ENCODE measurements around the gene ETAA1. TPM values are rescaled to one million over a fixed set of nuclear protein-coding genes. Genes with fewer than 3 reads are reported as not detected.

The ETAA1 gene
- total RNA-seq = 19.1 and 22.7 TPM in 2 replicates

DNA sequence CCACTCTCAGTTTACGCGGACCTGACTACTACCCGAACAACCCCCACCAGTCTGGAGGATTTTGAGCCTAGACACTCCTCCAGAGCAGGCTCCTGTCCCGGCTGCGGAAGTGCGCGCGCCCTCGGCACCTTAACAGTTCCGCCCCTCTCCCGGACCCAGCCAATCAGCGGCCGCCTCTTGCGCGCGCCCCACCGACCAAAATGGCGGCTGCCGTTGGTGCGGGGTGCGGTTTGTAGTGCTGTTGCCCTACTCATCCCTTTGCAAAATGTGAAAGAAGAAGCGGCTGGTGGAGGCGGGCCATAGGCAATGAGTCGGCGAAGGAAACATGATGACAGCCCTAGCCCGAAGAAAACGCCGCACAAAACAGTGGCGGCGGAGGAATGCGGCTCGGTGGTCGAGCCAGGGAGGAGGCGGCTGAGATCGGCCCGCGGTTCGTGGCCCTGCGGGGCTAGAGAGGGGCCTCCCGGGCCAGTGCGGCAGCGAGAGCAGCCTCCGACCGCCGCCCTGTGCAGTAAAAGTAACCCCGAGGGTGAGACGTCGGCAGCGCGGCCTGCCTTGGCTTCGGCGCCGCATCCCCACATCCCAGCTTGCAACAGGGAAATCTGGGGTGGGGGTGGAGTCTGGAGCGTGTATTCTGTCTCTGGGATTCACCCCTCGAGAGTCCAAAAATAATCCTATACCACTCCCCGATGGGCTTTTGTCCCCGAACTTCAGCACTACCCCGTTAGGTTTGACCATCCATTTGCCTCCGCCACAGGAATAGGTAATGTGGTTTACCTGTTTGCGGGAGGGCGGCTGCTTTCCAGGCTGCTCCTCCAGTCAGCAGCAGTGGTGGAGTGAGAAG lies at the start of gene ETAA1:
Gene ETAA1, plus strand, starts transcription at position 191 of the 844 bp plus-strand sequence. Its CDS starts 116 bp downstream, at position 307.
- peak; percentile 96 for DNase-seq

DNA sequence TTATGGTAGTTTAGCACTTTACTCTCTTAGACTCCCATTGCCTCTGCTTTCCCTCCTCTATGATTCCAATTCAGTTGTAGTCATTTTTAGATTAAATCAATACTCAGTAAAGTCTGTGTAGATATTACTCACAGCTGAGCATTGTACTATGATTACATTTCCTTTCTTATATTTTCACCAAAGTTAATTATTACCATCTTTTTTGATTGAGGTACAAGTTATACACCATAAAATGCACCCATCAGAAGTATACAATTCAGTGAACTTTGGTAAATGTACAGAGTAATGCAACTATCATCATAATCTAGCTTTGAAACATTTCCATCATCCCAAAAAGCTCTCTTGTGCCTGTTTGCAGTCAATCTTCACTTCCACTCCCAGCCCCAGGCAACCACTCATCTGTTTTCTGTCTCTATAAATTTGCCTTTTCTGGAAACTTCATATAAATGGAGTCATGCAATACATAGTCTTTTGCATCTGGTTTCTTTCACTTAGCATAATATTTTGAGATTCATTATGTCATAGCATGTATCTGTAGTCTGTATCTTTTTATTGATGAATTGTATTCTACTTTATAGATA lies 30.2 kb upstream of the ETAA1 start:
- no peak for DNase-seq

DNA sequence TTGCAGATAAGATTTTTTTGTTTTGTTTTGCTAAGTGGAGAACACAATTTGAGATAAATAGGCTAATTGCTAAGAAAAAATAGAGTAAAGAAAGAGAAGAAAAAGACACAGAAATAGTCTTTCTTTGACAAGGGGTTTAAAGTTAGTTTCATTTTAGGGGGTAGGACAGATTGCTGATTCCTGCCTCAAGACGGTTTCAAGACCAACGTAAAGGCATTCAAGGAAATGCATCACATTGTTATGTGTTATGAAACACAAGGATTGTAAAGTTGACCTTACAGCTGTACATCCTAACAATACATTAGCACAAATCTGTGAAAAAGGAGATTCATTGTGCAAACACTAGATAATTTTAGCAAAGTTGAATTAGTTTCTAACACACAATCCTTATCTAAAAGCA lies 22.7 kb upstream of the ETAA1 start:
- DNase-seq = no peak

DNA sequence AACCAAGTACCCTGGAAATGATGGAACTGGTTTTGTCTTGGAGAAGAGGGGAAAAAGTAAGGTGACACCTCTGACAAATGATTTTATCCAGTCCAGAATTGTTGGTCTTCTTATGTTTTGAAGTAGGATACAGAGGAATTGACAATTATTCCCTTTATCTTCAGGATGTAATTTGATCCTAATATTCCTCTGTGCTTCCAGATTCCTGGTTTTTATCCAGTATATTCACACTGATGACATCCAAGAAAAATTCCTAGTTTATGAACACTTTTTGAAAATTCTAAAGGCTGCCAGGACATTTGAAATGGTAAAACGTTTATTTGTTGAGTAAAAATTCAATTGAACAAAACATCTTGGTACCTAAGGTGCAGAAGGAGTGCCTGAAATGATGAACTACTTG lies 22.2 kb upstream of the ETAA1 start:
- no peak for DNase-seq

DNA sequence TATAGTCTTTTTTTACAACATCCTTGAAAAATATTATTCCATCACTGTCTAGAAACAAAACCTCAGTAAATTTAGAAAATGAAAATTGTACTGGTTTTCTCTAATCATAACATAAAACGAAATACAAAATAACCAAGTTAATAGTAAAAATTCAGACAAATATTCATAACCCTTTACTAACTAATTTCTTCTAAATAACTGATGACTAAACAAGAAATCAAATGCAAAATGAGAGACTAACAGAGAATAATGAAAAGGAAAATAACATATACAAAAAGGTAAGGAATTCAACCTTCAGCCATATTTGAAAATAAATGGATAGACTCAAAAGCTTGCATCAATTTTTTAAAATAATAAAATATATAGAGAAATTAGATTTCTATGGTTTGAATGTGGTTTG lies 18.6 kb upstream of the ETAA1 start:
- DNase-seq = no peak

DNA sequence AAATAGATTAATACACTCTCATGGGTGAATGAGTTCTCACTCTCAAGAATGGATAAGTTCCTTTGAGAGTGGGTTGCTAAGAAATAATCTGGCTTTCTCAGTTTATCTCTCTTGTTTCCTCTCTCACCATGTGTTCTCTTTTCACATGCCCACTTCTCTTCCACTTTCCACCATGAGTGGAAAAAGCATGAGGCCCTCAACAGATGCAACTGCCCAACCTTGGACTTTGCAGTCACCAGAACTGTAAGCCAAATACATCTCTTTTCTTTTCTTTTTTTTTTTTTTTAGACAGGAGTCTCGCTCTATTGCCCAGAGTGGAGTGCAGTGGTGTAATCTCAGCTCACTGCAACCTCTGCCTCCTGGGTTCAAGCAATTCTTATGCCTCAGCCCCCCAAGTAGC lies 18.1 kb upstream of the ETAA1 start:
- DNase-seq = no peak

DNA sequence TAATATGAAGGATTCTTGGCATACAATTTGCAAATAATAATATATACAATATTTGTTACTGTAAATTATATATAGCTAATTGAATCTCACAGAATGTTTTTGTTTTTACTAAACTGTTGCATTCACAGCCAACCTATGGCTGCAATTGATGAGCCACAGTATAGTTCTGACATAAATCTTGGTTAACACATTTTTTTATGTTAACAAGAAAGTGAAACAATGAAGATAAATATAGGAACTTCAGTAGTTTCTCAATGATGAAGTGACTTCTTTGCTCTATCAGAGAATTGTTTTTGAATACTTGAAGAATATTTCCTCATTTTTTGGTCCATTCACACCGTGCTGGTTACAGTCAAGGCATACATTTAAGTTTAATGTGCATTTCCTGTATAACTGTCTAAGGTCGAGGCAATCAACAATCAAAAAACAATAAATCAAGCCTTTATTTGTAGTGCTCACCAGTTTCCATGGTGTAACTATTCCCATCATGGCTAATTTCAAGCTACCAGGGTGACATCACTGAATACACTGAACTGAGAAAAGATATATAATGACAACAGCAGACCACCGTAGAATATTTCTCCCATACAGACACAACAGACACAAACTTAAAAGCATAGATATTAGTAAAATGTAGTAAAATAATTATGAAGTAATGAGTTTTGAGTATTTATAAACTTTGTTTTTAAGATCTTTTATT lies 12.9 kb upstream of the ETAA1 start:
- no peak for DNase-seq

DNA sequence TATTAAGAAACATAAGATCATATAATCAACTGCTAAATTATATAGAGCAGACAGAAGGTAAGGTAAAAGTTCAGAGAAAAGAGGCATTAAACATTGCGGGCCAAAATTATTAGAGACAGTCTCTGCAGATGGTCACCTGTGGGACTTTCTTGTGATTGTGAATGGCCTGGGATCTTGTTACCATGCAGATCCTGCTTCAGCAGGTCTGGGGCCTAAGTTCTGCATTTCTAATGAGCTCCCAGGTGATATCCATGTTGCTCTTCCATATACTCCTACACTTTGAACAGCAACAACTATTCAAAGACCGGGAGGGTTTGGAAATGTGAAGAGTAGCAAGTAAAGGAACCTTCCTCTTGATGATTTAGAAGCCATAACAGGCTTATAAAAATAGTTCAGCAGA lies 8.5 kb upstream of the ETAA1 start:
- no peak for DNase-seq

DNA sequence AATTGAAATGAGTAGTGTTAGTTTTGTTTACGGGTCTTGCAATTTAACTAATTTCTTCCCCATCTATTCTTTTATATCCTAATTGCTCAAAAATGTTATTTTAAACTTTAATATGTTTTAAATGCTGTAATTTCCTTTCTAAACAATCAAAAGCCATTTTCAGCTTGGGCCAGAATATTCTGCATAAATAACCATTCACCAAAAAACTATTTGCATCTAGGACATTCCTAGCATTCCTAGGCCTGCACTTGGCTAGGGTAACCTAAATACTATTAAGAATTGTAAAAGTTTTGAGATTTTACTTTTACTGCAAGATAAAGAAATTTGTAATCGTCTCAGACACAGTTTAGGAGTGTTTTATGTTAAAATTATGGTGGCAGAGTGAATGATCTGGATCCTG lies 7.8 kb upstream of the ETAA1 start:
- peak; percentile 76 for DNase-seq

DNA sequence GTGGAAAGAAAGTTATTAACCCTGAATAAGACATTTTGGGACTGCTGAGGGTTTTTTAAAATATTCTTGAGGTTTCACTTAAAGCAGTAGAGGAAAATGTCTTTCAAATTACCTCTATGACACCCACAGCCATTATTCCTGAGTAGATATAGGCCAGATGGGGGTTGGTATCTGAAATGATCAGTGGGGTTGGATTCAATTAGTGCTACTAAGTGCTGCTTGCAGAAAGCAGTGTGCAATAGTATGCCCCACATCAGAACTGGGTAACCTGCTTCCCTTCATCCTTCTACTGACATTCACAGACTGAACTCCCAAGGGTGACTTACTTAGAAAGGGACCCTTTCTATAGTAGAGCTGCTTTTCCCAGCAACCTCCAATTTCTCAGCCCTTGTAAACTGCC lies 7.3 kb upstream of the ETAA1 start:
- DNase-seq = peak; percentile 11

DNA sequence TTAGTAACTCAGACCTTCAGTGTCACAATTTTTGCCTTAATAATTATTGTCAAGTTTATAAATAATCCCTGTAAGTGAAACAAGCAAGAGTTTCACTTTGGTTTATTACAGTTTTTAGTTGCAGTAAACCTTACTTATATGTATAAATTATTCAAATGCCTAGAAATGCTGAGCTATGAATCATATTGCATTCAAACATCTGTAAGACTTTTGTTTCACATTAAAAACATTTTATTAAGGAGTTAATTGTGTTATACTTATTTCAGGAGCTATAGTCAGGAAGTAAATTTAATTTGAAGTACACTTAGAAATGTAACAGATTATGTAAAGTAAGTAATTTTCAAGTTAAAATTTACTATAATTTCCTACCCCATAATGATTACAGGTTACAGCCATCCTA lies 3.9 kb upstream of the ETAA1 start:
- DNase-seq = no peak

DNA sequence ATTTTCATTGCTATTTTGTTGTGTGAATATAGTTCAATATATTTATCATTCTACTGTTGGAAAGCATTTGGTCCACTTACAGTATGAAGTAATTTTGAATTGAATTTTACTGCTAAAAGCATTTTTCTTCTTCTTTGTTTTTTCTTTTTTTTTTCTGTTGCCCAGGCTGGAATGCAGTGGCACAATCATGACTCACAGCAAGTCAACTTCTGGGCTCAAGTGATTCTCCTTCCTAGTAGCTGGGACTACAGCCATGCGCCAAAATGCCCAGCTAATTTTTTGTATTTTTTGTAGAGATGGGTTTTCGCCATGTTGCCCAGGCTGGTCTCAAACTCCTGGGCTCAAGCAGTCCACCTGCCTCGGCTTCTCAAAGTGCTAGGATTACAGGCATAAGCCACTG lies 2.4 kb upstream of the ETAA1 start:
- peak; percentile 67 for DNase-seq

DNA sequence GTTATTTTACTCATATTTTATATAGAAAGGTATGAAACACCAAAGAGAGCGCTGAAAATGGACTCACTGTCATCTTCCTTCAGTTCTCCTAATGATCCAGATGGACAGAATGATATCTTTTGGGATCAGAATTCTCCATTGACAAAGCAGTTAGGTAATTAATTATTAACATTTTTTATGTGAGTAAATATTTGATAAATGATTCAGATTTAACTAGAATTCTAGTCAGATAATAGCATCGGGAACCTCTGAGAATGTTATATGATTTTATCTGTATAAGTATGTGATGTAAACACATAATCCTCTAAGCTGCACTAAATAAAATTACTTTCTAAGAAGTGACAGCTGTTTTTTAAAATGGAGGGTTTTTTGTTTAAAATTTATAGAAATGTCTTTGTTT lies 2.0 kb downstream of the ETAA1 start:
- no peak for DNase-seq

DNA sequence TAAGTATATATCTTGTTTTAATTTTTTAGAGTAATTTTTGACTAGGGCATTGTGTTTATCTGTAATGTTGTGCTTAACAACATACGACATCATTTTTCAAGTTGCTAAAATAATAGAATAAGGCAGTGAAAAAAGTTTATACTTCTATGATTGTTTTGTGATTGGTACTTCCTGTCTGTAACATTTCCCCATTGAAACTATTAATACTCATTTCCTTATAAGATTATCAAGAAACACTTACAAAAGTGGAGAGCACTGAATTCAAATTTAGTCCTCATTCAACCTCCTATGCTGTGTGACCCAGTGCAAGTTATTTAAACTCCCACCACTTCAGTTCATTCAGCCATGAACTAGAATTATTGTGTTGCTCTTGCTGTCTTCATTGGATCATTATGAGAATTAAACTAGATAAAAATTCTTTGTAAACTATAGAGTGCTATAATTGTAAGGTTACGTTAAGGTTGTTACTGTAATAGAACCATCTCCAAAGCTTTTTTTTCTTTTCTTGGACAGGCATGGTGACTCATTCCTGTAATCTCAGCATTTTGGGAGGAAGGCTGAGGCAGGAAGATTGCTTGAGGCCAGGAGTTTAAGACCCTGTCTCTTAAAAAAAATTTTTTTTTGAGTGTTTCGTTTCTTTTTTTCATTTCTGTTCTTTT lies 2.8 kb downstream of the ETAA1 start:
- peak; percentile 62 for DNase-seq

DNA sequence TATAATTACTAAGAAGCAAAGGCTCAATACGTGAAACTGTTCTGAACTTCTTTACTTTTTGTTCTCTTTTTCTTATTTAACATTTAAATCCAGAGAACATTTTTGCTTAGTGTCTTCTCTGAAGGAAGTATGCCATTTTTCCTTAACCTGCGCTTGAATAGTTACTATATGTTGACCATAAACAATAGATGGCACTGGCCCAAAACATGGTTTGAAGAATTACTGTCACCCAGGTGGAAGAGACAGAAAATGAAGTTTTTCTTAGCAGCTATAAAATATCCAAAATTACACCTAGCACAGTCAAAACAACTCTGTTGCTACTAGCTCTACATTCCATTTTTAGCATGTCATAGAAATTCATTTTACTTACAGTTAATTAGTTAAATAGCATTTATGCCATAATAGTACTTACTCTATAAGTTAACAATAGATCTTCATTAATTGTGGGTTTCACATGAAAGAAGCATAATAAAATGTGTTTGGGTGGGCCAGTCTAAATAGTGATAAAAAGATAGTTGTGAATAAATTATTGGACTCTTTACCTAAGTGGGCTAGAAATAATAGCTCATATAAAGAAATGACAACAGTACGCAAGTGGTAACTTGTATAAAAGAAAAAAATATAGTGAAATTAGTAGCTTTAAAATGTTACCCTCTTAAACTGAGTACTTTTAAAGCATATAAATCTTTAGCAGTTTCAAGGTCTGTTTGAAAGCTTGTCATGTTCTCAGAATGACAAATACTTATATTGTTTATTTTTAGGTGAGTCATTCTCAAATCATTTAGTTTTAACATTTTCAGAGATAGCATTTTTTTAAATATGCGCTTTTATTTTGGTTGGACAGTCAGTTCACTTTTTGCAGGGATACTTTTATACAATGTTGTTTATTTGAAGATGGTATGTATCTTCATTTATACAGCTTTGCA lies 3.7 kb downstream of the ETAA1 start:
- peak; percentile 61 for DNase-seq

DNA sequence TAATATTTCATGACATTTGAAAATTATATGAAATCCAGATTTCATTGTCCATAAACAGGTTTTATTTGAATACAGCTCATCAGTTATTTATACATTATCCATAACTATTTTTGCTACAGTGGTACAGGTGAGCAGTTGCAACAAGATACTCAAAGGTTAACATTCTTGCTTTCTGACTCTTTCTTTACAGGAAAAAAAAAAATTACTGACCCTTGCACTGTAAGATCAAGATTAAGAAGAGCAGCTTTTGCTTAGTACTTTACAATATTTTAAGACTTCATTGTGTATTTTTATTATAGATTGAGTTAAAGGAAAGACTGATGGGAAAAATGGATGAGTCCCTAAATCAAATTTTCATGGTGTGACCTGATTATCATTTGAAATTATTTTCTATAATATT lies 11.2 kb downstream of the ETAA1 start:
- no peak for DNase-seq

DNA sequence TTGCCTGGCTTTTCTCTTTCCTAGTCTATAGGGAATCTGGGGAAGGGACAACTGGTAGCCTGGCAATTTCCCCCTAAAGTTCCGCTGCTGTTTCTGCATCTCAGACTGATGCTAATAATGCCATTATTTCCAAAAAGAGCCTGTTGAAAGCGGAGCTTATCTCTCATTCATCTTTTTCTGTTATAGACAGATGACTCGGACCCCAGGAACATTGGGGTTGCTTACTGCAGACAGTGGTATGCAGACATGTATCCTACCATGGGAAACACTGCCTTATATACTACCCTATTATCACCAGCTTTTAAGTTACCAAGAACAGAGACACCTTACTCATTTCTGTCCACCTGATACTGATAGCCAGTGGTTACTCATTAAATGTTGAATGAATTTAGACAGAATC lies 15.3 kb downstream of the ETAA1 start:
- DNase-seq = no peak

DNA sequence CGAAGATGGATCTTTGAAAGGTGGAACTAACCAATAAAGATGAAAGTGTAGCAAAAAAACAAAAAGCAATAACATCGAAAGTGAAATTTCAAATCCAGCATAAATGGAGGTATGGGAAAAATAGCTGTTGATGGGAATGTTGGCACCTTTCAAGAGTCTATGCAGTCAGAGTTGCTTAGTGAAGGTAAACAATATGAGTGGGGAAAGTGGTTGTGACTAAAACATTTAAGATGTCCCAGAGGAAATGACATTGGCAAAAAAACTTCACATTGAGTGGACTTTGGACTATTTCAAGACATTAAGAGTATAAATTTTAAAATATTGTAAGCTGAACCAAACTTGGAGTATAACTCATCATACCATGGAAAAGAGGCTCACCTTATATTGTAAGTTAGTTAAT lies 17.7 kb downstream of the ETAA1 start:
- no peak for DNase-seq

DNA sequence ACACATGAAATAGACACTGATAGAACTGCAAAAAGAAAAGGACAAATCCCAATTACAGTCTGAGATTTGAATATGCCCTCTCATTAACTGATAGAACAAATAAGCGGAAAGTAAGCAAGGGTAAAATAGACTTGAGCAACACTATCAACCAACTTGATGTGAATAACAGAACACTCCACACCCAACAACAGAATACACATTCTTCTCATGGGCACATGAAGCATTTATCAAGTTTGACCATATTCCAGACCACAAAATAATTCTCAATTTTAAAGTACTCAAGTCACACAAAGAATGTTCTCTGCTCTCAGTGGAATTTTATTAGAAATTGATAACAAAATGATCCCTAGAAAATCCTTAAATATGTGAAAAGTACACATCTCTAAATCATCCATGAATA lies 19.0 kb downstream of the ETAA1 start:
- DNase-seq = no peak

DNA sequence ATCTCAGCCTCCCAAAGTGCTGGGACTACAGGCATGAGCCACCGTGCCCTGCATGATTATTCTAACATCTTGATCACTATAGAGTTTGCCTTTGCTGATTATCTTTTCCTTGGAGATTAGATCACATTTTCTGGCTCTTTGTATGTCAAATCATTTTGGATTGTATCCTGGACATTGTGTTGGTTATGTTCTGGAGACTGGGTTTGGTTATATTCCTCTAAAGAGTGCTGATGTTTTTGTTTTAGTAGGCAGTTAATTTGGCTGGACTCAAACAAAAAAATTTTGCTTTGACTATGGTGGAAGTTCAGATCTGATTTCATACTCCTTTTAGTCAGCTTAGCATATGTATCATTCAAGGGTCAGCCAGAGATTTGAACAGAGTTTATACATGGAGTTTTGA lies 26.4 kb downstream of the ETAA1 start:
- no peak for DNase-seq

DNA sequence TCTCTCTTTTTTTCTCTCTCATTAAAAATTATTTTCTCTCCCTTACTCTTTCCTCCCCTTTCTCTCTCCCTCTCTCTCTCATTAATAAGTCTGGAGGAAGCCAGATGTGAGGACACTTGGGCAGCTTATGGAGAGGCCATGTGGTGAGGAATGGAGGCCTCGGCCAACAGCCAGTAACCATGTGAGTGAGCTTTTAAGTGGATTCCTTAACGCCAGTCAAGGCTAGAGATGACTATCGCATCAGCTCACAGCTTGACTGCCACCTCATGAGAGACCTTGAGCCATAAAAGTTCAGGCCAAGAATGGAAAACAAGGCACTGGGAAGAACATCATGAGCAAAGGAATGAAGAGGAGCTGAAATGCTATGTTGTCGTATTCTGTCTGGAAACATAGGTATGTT lies 39.1 kb downstream of the ETAA1 start:
- no peak for DNase-seq

DNA sequence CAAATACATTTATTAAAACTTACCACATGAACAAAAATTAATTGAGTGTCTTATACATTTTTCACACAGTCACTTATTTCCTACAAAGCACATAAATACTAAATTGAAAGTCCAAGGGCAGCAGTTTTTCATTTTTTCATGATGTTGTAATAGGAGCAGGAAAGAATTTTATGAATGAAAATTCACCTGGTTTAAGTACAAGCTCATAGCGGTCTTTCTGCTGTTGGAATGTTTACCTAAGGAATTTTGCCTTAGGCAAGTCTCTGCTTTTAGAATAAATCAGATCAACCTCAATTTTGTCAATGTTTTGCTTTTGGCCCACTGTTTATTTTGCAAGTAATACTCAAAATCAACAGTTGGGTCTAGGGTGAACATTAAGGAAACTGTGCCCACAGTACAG lies 40.0 kb downstream of the ETAA1 start:
- DNase-seq = no peak
